Iris pigment epithelial cell (primary cell): Measurements from ENCODE around the gene PCDH1.
"Not testable (repeated sequence)": the region's sequence is repeated elsewhere in the genome, so short reads cannot be mapped to it uniquely, and the experiment has no call there.

Experiments
- DNase-seq: peaks from one replicate; pipeline ENCODE4 v3.0.0-alpha.2; 2011; ENCODE audit warnings: low read depth

The PCDH1 gene

DNA sequence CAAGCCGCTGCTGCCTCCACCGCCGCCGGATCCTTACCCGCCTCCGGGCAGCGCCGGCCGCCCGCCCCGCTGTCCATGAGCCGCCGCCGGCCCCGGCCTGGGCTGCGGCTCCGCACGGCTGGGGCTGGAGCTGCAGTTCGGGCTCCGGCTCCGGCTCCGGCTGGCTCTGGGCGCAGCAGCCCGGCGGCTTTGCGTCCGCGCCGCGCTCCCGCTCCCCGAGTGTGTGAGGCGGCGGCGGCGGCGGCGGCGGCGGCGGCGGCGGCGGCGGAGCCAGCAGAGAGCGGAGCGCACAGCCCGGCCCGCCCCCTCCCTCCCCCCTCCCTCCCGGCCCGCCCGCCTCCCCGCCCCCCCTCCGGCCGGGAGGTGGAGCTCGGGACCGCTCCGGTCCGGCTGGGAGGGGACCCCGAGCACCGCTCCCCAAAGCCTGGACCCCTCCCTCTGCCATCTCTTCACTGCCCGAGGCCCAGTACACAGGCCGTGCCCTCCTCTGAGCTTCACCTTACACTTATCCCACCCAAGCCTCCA is at the start of gene PCDH1:
Gene PCDH1, minus strand, starts transcription at position 225 of the 525 bp plus-strand sequence. Its CDS starts 148 bp downstream, at position 77.
- peak; percentile 46 for DNase-seq

DNA sequence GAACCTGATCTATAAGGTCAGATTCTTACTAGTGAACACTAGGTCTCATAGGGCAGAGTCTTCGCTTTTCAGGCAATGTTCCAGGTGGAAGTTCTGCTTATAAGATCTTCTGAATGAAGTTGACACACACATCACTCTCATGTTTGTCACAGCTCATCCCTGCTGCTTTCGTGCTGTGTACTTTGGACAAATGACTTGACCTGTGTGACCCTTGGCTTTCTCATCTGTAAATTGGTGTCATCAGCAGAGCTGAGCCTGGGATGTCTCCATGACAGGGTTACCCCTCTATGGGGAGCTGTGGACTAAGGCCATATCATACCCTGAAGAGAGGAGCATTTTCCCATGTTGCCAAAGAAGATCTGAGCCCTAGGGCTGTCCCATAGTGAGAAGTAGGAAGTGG is 48.2 kb upstream of the PCDH1 start:
- no peak for DNase-seq

GRCh38 chr5:141923448-141924313 is 45.5 kb upstream of the PCDH1 start, which contains the start of gene DELE1:
Gene DELE1 (plus strand): TSS chr5:141923871. CDS start chr5:141923942, 71 bp downstream.
- peak; percentile 95 for DNase-seq

DNA sequence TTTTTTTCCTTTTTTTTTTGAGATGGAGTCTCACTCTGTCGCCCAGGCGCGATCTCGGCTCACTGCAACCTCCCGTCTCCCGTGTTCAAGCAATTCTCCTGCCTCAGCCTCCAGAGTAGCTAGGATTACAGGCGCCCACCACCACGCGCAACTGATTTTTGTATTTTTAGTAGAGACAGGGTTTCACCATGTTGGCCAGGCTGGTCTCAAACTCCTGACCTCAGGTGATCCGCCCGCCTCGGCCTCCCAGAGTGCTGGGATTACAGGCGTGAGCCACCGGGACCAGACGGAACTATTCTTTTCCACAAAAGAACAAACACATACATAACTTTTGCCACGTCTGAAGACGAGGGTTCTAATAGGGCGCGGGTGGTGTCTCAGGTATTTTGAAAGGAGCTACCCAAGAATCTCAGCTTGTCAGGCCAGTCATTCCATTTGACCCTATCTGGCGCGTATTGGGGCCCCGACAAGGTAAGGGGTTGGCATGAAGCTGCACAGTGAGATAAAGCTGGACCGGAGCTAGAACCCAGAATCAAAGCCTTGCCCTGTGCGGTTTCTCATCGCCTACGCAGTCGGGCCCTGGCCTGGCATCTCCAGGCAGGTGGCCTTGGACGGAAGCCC is 44.7 kb upstream of the PCDH1 start:
- not testable (repeated sequence) for DNase-seq

DNA sequence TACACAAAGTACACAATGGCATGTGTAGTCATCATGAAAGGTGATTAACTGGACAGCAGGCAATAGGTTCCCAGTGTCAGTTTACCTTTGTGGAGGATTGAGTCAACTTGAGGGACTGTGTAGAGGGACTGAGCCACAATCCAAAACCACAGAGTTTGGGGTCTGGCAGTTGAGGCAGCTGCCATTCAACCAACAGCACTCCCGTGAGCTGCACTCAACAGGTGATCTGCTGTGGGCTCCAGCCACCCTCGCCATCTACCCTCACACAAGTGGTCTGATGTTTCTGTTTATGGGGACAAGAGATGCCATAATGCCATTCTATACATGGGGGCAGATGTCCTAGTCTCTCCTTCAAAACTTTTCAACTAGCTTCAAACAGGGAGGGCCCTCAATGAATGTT is 42.6 kb upstream of the PCDH1 start:
- DNase-seq: no peak

DNA sequence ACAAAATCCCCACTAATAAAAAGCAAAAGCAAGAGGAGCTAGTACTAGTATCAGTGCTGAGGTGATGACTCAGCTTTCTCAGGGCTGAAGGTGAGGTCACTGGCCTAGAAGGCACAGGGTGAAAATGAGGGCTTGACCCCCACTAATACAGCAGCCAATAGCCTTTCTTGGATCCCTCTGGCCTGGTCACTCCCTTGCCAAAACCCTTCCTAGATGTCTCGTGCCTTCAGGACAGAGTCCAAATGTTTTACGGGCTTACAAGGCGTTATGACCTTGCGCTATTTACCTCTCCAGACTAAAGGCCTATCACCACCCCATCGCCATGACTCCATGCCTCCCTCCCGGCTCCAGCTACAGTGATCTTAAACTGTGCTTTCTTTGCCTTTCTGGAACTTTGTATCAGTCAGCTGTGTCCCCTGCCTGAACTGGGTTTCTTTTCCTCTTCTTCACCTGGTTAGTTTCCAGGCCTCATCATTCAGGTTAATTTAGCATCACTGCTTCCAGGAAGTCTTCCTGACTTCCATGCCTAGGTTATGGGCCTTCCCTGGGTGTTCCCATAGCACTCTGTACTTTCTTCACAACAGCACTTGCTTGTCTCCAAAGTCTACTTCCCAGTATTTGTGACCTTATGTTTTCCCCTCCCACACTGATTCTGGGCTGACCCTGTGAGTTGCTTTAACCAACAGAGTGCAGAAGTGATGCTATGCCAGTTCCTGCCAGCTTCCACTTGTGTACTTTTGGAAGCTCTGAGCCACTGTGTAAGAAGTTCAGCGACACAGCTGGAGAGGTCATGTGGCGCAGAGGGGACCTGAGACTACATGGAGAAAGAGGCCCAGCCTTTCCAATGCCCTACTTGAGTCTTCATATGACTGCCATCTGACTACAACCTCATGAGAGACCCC is 41.3 kb upstream of the PCDH1 start:
- no peak for DNase-seq

- DNase-seq: no peak
Measured at GRCh38 chr5:141917760-141918159, 39.5 kb upstream of the PCDH1 start.

DNA sequence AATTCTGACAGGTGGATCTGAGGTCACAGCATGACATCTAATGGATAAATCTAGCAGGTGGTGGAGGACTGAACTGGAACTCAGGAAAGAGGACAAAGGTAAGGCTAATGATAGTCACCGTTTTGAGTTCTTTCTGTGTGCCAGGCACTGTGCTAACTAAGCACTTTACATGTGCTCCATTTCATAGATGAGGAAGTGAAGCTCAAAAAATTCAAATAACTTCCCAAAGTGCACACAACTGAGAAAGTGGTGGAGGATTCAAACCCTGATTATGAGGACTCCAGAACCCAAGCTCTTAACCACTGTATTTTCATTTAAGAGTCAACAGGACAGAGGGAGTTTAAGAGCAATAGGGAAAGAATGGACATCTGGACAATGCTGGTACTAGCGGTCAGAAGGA is 38.3 kb upstream of the PCDH1 start:
- no peak for DNase-seq

DNA sequence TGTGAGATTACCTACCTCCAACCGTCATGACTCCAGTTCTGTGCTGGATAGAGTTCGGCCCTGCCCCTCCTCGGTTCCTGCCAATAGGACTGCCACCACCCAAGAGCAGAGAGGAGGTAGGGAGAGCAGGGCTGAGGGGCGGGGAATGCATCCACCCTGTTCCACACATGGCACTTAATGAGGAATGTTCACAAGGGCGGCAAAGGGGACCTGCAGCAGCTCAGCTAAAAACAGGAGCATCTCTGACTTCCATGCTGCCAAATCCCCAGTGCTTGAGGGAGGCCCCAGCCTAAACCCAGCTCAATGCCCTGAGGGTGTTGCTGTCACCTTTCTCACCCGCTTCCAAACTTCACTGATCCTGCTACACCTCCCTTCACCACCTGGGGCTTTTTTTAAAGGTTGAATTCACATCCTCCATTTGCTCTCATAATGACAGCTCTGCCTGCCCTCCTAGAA is 37.7 kb upstream of the PCDH1 start:
- no peak for DNase-seq

GRCh38 chr5:141914797-141915196 is 36.6 kb upstream of the PCDH1 start:
- no peak for DNase-seq

- DNase-seq: peak; percentile 25
Measured at GRCh38 chr5:141914199-141914743, 36.1 kb upstream of the PCDH1 start.

DNA sequence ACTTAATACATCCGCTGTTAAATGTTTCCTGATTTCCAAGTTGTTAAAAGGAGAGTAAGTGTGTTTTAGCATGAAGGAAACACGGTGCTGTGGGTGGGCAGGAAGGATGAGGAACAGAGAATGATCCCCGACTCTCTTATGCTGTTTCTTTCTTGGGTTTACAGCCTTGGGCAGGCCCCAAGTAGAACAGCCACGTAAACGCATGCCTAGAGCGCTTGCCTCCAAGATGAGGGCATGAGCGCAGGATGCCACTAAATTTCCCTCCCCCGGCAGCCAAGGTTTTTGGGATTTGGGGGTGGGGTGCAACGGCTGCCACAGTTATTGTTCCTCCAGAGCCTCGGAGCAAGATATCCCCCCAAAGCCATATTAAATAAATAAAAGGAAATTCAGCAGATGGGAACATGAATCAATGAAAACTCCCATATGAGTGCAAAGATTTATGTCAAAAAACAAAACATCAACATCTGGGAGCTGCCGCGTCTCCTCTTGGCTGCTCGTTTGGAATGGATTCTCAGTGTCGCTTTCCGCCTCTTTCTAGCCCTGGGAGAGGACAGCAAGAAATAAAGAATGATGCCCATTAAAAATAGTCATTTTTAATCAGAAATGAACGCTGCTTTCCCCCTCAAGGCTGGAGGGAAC is 35.5 kb upstream of the PCDH1 start:
- no peak for DNase-seq

DNA sequence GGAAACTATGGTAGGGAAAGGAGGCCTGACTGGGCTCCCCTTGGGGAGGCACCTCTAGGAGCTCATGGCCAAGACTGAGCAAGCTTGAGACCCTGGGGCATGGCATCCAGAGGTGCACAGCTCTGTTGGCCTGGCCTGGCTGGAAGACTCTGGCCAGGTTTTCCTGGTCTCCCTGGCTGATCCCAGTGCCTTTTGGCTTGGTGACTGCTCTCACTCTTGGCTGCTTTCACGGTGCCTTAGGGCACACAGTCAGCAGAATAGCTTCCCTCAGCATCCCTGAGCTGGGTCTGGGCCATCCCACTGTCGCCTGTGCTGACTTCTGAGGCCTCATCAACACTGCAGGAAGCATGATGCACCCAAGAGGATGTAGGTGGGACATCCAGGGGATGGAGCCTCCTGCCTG is 32.1 kb upstream of the PCDH1 start:
- no peak for DNase-seq

- no peak for DNase-seq
Measured at GRCh38 chr5:141909212-141909611, 31.0 kb upstream of the PCDH1 start.

DNA sequence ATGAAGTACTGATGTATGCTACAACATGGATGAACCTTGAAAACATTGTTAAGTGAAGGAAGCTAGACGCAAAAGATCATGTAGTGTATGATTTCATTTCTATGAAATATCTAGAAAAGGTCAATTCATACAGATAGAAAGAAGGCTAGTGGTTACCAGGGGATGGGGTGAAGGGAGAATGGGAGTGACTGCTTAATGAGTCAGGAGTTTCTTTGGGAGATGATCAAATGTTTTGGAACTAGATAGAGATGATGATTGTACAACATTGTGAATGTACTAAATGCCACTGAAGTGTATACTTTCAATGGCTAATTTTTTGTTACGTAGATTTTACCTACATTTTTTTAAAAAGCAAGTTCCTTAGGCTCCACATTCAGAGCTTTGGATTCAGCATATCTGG is 30.6 kb upstream of the PCDH1 start:
- no peak for DNase-seq

DNA sequence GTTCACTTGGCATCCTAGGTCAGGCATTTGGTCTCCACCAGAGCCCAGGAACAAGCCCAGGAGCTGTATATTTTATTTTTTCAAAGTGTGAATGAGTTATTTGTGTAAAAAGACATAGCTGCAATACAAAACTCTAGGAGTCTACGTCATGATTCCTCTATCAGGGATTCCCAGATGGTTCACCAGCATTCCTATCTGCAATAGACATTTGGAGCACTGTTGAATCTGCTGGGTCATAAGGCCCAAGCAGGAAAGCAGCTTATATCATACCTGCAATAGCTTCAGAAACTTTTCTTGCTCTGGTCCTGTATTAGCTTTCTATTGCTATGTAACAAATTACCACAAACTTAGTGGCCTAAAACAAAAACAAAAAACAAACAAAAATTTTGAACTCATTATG is 28.8 kb upstream of the PCDH1 start:
- DNase-seq: no peak

GRCh38 chr5:141906517-141906916 is 28.3 kb upstream of the PCDH1 start:
- no peak for DNase-seq

GRCh38 chr5:141904551-141904950 is 26.3 kb upstream of the PCDH1 start:
- DNase-seq: no peak

DNA sequence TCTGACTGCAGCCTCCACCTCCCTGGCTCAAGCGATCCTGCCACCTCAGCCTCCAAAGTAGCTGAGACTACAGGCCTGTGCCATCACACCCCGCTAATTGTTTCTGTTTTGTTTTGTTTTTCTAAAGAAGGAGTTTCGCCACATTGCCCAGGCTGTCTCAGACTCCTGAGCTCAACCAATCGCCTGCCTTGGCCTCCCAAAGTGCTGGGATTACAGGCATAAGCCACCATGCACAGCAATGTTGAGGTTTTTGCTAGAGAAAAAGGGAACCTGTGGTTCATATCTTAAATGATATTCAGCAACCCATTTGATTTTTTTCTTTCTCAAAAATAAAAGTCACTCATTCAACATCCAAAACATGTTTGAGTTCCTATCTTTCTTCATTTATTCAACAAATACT is 25.1 kb upstream of the PCDH1 start:
- DNase-seq: no peak

- no peak for DNase-seq
Measured at GRCh38 chr5:141902015-141902814, 24.0 kb upstream of the PCDH1 start.
